HG03175 (cell line): ENCODE results near the gene GGT7.

Experiments used
- ATAC-seq: cut with Tn5 transposase; IDR thresholded peaks from one replicate; pipeline ENCODE4 v1.9.1; 2021; ENCODE audit warnings: mild to moderate bottlenecking, moderate library complexity; ENCODE audit not compliant: unreplicated experiment

Gene GGT7

GRCh38 chr20:34797012-34797995, 75.4 kb downstream of the GGT7 start:
- no peak for ATAC-seq
